Measurements from ENCODE around the gene KCNK7.
"Not testable (repeated sequence)": the region's sequence is repeated elsewhere in the genome, so short reads cannot be mapped to it uniquely, and the experiment has no call there.

KCNK7 gene

DNA sequence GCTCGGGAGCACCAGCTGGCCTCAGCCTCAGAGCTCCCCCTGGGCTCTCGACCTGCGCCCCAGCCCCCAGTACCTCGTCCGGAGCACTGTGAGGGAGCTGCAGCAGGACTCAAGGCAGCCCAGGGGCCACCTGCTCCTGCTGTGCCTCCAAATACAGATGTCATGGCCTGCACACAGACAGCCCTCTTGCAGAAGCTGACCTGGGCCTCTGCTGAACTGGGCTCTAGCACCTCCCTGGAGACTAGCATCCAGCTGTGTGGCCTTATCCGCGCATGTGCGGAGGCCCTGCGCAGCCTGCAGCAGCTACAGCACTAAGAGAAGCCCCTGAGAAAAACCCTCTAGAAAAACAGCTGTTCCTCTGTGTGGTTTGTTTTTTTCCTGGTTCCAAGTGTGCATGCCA lies 24.2 kb downstream of the KCNK7 start:
- no peak for DNase-seq

DNA sequence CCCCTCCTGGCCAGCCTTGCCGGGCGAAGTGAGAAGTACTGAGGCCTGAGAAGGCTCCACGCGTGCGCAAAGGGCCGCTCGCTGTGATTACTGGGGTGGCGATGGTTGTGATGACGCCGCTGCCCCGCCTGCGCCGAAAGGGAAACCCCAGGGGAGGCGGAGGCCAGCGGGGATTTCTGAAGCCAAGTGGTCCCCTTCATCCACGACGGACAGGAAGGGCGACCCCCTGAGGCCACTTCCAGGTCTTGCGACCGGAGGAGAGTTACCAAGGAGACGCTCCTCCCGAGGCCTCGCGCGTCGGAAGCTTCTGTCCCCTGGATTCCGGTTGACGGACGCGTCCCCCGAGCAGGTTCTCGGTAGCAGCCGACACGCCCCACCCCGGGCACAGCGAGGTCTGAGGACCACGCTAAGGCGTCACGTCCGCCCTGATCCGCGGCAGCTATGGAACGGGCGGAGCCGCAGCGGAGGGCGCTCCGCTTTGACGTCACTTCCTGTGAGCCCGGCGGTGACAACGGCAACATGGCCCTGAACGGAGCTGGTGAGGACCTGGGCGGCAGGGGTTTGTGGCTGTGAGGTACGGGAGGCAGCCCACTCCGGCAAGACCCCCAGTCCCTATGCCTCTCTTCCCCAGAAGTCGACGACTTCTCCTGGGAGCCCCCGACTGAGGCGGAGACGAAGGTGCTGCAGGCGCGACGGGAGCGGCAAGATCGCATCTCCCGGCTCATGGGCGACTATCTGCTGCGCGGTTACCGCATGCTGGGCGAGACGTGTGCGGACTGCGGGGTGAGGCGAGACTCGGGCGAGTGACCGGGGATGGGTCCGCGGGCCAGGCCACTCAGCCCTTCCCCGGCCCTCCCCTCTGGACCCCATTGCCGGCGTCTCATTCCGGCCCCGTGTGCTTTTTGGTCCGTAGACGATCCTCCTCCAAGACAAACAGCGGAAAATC lies 25.4 kb downstream of the KCNK7 start, which contains the start of gene ZNRD2:
TSS of gene ZNRD2 (plus strand) at position 505 of the 946 bp plus-strand sequence. CDS start at position 520, 15 bp downstream.
- DNase-seq, result peak; percentile 99

DNA sequence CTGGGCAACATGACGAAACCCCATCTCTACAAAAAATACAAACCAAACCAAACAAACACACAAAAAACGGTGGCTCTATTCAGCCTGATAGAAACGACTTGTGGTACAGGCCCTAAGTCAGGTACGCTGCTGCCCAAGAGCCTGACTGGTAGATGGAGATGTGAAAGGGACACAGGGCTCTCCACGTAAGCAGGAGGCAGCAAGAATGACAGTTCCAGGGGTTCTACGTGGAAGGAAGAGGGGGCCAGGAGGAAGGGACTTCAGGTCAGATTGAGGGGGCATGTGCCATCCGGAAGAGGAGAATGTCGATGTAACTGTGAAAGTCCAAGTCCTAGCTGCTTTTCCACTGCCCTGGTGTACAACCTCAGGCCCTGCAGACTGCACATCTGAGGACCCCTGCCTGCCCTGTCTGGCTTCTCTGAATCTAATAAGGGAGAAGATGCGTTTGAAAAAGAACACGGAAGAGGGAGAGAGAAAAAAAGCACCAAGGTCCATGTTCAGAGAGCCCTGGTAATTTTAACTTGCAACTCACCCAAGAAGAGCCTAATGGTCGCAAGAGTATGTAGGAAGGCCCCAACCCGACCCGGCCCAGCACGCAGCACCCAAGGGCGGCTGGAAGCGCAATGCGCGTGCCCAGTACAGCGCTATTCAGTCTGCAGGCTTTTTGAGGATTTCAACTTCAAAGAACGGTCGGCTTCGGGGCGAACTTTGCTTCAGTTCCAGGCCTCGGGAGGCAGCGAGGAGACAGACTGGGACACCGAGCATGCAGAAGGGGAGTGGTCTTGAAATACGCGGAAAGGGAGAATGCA lies 26.2 kb downstream of the KCNK7 start:
- DNase-seq, result no peak

DNA sequence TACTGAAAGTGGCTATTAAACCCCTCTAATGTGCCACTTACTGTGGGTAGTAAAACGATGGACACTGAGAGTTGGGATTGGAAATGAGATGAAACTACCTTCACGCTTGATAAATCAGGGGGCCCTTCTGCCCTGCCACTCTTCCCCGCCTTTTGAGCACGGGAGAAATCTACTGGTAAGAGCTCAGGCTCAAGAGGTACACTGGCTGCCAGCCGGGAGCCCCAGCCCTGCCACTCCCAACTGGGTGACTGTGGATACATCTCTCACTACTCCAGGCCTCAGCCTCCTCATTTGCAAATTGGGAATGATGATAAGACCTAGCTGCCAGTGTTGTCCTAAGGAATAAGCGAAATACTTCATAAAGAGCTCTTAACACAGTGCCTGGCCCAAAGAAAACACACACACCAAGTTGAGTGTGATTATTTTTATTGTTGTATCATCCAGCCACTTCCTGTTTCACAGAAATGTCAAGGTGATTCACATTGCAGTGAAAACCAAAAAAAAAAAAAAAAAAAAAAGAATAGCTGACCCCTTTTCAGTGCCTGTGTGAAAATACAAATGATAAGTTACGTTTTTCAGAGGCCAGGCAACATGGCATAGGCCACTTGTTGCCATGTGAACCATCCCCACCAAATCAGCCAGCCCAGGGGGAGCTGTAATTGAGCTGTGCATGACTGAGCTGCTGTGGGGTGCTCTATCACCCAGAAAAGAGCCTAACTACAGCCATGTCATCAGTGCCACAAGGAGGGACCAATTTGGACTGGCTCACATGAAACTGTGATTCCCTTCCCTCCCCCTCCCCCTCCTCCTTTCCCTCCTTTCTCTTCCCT lies 29.8 kb downstream of the KCNK7 start:
- DNase-seq, result no peak

DNA sequence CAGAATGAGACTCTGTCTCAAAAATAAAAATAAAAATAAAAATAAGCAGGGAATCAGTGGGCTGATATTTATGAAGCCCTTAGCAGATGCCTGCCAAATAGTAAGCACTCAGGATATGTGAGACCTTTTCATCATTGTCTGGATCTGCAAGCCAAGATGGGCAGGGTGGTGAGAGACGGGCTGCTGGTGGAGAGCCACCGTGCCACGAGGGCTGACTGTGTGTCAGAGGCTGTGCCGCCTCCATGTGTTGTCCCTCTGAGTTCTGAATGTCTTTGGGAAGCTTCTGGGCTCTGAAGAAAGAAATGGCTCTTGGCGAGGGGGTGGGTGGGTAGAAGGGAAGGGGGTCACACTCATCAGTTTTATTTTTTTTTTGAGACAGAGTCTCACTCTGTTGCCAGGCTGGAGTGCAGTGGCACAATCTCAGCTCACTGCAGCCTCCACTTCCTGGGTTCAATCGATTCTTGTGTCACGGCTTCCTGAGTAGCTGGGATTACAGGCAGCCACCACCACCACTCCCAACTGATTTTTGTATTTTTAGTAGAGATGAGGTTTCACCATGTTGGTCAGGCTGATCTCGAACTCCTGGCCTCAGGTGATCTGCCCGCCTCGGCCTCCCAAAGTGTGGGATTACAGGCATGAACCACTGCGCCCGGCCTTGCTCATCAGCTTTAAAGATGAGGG lies 30.6 kb downstream of the KCNK7 start:
- DNase-seq, result not testable (repeated sequence)

DNA sequence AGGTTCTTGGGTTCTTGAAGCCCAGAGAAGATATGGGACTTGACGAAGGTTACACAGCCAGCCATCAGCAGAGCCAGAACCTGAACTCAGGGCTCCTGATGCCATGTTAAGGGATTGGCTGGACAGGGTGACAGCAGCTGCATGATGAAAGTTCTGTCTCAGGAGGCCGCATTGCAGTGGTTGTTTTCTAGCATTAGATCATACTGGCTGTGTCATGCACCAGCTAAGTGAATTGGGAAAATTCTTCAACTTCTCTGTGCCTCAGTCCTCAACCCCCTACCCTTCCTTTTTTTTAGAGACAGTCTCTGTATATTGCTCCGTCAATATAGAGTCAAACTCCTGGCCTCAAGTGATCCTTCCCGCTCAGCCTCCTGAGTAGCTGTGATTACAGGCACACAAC lies 32.0 kb downstream of the KCNK7 start:
- no peak for DNase-seq

DNA sequence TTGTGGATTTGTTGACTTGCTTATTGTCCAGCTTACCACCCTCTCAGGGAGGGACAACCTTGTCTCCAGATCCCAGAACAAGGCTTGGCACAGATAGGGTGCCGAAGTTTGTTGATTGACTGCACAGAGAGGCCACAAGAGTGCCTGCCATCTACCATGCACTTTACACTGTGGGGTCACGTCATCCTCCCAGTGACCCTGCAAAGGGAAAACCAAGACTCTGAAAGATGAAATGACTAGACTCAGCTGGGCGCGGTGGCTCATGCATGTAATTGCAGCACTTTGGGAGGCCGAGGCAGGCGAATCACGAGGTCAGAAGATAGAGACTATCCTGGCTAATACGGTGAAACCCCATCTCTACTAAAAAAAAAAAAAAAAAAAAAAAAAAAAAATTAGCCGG lies 32.8 kb downstream of the KCNK7 start:
- DNase-seq, result no peak

DNA sequence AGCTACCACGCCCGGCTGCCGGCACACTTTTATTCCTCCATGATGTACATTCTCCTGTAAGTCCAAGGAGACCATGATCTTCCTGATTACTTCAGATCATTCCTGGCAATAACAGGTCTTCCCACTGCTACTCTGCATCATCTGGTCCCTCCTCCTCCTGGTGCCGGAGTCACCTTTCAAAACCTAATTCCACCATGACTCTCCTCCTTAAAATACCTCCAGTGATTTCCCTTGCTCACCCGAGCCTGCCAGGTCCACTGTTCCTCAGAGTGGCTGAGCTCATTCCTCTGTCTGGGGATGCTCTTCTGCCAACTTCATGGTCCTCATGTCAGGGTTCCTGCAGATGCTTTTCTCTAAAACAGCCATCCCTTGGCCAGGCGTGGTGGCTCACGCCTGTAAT lies 33.6 kb downstream of the KCNK7 start:
- no peak for DNase-seq

DNA sequence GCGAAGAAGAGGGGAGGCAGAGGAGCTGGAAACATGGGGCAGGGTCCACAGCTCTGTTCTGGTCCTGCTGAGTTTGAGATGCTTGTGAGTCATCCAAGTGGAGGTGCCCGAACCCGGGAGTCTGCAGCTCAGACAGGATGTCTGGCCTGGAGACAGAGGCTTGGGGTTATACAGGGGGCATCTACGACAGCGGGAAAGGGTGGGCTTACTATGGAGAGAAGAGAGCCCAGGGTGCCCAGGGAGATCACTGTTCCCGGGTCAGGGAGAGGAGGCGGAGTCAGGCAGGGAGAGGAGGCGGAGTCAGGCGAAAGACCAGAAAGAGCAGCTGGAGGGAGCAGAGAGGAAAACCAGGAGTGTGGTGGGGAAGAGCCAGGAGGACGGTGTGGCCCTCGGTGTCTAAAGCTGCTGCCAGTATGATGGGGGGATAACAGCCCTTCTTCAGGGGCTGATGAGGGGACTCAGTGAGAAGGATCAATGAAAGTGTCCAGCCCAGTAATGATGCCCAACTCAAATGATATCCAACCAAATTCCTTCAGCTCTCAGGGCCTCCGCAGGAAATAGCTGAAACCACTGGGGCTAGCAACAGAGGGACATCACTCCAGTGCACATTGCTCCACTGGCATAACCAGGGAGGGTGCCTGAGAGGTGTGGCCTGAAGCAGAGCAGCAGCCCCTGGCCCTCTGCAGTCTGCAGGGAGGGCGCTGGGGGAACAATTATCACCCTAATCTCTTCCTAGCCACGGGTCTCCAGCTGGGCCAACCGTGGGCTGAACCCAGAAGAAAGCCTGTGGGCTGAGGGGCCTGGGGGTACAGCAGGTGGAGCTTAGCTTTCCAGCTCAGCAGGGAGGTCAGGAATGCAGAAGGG lies 34.8 kb downstream of the KCNK7 start:
- DNase-seq, result no peak

DNA sequence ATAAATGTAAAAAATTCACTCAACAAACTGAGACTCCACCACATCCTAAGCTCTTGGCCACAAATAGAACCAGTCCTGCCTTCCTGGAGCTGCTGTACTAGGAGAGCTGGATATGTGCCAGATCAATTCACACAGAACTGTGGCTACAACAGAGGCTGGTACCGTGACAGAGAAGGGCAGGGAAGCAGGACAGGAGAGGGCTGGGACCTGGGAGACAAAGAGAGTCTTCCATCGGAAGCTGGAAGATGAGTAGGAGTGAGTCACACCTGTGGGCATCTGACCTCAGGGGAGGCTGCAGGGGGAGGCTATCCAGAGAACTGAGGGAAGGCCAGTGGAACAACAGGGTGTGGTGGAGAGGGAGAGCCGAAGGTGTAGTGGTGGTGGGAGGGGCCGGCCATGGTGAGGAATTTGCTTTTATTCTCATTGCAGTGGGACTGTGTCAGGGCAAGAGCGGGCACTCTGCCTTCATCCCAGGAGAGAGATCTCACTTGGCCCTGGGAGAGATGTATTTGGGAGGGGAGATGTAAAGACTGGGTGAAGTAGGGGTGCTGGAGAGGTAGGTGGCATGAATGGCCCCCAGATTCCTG lies 35.6 kb downstream of the KCNK7 start:
- DNase-seq, result no peak

DNA sequence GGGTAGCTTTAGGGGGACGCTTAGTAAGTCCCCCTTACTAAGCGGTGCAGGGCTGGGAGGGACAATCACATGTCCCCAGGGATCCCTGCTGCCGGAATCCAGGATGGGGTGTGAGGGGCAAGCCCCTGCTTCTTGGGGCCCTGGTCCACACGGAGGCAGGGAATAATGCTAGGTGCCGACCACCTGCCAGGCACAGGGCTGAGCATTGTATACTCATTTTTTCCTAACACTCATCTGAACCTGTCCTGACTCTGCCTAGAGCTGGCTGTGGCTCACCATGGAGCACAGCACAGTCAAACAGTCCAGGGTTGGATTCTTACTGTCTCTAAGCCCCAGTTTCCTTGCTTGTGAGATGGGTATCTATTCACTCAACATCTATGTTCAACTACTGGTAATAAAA lies 36.1 kb downstream of the KCNK7 start:
- DNase-seq, result no peak

DNA sequence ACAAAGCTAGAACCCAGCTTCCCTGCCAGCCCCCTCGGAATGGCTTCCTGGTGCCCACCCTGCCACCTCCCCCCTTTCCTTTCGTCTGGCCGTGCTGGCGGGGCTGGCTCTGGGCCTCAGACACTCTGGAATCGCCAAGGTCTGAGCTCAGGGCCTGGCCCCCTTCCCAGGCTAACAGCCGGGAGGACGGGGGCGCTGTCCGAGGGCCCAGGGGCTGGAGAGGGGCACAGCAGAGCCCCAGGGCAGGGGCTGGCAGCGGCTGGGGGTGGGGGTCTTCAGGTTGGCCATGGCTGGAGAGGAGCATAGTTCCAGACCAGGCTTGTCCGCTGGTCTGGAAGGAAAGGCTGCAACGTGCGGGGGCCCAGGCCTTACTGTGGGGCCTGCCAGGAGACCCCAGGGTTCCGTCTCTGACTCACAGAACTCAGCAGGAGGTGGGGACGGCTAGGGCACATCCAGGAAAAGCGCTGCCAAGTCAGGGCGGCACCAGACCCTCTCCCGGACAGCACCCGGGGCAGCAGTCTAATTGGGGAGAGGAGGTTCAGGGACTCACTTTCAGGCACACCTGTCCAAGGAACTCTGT lies 36.6 kb downstream of the KCNK7 start:
- no peak for DNase-seq

DNA sequence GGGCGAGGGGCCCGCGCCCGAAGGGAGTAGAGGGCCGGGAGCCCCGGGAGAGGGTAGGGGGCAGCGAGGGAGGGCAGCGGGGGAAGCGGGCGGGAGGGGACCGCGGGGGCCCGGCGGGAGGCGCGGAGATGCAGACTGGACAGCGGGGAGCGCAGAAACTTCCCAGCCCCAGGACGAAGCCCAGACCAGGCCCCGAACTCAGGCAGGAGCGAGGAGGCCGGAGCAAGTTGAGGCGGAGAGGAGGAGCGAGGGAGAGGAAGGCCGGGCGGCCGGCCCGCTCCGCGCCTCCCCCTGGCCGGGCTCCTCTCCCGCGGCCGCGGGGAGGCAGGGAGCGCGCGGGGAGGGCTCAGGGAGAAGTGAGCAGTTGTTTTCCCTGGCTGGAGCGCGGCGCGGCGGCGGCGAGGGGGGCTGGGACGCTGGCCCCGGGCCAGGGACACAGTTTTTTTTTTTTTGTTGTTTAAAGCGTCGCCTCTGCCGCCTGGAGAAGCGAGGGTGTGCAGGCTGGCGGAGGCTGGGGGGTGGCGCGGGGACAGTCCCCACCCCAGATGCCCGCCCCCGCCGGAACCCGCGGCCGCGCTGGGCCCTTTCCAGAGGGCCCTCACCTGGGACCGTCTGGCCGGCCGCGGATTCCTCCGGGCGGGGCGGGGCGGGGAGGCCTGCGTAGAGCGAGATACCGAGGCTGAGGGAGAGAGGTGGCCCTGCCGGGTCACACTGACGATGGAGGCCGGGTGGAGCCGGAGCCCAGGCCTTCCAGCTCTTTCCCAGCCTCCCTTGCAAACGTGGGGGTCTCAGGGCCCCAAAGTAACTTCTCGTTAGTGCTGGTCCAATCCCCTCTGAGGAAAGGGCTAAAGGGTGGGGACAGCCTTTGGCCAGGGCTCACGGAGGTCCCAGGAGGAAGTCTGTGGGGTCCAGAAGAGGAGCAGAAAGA lies 37.3 kb downstream of the KCNK7 start, which contains the start of gene LTBP3:
TSS of gene LTBP3 (minus strand) at position 358 of the 928 bp plus-strand sequence. CDS start 400 bp downstream, outside the sequence.
- DNase-seq, result peak; percentile 46

DNA sequence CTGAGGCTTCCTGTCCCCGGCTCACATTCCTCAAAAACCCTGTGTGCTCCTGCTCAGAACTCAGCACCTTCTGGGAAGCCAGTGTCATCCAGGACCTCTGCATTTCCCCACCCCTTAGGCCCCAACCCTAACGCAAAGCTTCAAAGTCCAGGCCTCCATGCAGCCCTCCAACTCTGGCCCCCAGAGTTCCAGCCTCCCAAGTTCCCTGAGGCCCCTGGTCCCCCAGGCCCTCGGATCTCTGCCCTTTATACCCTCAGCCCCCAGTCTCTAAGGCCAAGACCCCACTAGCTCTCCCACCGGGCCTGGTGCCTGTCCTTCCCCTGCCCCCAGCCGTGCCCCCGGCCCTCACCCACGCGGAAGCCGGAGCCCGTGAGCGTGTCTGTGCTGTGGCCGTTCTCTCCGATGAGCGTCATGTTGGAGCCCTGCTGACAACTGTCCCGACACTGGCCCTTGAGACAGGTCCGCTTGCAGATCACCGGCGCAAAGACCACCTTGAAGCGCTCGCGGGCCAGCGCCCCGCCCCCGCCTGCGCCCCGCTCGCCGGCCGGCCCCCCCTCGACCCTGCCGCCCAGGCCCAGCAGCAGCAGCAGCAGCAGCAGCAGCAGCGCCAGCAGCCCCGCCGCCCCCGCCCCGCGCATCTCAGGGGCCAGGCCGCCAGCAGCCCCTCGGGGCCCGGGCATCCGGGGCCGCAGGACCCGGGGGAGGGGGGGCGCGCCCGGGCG lies 38.2 kb downstream of the KCNK7 start:
- DNase-seq, result peak; percentile 44

DNA sequence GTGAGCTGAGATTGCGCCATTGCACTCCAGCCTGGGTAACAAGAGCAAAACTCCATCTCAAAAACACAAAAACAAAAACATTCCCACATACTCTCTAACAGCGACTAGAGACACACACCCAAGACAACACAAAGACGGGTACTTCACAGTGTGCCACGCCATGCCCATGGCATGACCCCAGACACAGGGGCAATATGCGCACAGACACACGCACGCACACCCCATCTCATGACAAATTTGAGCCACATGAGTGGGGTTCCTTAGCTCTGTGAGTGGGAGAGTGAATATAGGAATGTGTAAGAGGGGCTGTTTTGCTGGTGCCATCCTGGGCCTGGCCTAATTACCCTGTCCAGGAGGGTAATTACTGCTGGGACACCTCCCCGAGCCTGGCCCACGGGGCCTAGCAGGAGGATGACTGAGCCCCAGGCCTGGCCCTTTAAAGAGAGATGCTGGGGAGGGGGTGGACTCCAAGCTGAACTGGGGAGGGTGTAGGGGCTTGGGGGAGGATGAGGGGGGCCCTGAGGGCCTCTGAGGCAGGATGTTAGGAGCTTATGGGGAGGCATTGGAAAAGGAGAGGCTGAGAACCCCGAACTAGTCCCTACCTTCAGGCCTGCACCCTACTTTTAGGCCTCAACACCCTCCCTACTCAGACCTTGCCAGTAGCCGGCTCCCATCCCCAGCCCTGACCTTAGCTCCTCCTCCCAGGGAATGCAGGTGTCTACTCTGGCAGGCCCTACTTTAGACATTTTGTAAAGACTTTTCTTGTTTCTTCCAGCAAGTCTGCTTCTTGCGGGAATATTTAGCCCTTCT lies 38.9 kb downstream of the KCNK7 start:
- DNase-seq, result no peak

DNA sequence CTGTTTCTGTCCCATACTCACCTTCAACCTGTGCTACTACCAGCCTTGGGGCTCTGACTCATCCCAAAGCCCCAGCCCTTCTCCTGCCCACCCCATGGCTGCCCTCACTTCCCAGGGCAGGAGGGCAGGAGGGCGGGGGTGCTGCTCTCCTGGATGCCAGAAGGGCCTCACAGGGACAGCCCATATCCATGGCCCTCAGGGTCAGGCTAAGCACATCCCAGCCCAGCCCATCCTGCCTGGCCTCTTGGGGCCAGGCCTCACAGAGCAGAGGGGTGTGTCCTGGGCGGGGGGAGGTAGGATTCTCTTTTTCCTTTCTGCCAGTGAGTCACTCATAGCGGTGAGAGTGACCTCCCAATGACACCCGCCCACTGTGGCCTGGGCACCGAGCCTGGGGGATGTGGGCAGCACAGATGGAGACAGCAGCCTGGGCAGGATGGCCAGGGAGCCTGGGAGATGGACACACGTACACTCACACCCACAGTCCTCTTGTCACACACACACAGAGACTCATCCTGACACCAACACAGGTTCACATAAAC lies 39.8 kb downstream of the KCNK7 start:
- no peak for DNase-seq

DNA sequence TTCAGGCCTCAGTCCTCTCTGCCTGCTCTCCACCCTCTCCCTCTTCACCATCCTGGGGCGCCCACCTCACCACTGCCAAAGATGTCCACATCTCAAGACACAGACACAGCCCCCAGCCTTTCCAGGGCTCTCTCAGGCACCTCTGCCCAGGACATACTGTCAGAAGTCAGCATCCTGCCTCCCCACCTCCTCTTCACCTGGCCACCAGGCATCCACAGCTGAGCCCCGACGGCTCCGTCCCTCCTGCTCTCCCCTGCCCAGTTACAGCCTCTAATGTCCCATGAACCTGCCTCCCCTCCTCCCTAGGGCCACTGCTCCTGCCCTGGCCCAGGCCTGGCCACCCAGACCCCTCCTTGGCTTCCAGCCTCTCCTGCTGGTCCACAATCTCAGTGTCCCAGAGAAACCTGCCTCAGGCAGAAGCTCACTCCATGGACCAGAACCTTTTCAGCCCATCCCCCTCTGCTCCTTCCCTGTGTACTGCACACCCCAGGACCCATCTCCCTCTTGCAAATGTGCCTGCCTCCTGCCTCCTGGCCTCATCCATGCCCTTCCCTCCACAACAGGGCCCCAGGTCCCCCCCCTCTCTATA lies 40.7 kb downstream of the KCNK7 start:
- DNase-seq, result no peak
